ENCODE data around the gene METTL2A.
"Not testable (repeated sequence)": the region's sequence is repeated elsewhere in the genome, so short reads cannot be mapped to it uniquely, and the experiment has no call there.

DNA sequence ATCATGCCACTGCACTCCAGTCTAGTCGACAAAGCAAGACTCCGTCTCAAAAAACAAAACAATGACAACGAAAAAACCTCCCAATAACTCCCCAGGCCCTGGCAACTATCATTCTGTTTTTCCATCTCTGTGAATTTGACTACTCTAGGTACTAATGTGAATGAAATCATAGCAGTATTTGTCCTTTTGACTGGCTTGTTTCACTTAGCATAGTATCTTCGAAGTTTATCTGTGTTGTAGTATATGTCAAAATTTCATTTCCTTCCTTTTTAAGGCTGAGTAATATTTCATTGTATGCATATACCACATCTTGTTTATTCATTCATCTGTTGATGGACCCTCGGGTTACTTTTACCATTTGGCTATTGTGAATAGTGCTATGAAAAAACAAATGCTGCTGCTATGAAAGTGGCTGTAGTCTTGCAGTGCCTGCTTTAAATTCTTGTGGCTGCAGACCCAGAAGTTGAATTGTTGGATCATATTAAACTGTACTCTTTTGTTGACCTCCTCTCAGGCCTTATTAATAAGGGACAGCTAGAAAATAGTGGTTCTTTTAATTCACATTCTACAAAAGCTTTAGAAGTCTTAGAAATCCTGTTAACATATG, 69.5 kb downstream of the METTL2A start:
- not testable (repeated sequence) for TF ChIP-seq EZH2 (IDR thresholded peaks at IDR 0.05; ENCODE audit: insufficient read depth, poor library complexity, severe bottlenecking); EZH2phosphoT487 (IDR thresholded peaks at IDR 0.05; ENCODE audit: insufficient read depth, low read depth)

All from GM23248 (cell line).